CD14-positive monocyte (primary cell): ENCODE results near the gene SLC35A3. TPM values are rescaled to one million over a fixed set of nuclear protein-coding genes. Genes with fewer than 3 reads are reported as not detected.

Experiments
- DNase-seq, 3 donors: peaks; one replicate each; pipeline ENCODE4 v3.0.0-alpha.2; 2011 to 2022
- H2AFZ ChIP-seq: 2 replicates; pipeline ENCODE4 v1.6.0; 2012; ENCODE audit warnings: mild to moderate bottlenecking, low read depth, low read length, inconsistent platforms; ENCODE audit not compliant: insufficient read depth, poor library complexity, severe bottlenecking
- H3K27ac ChIP-seq, 2 donors: 1 replicate in 1 of 2; 2 replicates in 1 of 2; pipeline ENCODE4 v1.5.1; 2012 to 2013; ENCODE audit warnings: low read length in 2 of 2, control low read depth in 1 of 2, inconsistent platforms in 1 of 2, low read depth in 1 of 2, mild to moderate bottlenecking in 1 of 2
- H3K27me3 ChIP-seq, 2 donors: one replicate each; pipeline versions ENCODE4 v1.6.0 to v1.6.1; 2011 to 2013; ENCODE audit warnings: low read length in 2 of 2; ENCODE audit not compliant: control insufficient read depth in 2 of 2, insufficient read depth in 2 of 2
- H3K36me3 ChIP-seq, 2 donors: replicated peaks in 1 of 2; 1 replicate in 1 of 2; 2 replicates in 1 of 2; pipeline versions ENCODE4 v1.5.1 to v1.6.1; 2012 to 2013; ENCODE audit warnings: low read length in 2 of 2, control low read depth in 1 of 2, inconsistent platforms in 1 of 2, mild to moderate bottlenecking in 1 of 2; ENCODE audit not compliant: insufficient read depth in 2 of 2, control insufficient read depth in 1 of 2
- H3K4me1 ChIP-seq, 2 donors: 1 replicate in 1 of 2; 2 replicates in 1 of 2; pipeline versions ENCODE4 v1.5.1 to v1.6.1; 2012 to 2013; ENCODE audit warnings: low read length in 2 of 2, control low read depth in 1 of 2, inconsistent platforms in 1 of 2, mild to moderate bottlenecking in 1 of 2, moderate library complexity in 1 of 2; ENCODE audit not compliant: insufficient read depth in 2 of 2, control insufficient read depth in 1 of 2
- H3K4me2 ChIP-seq: replicated peaks from 2 replicates; pipeline ENCODE3; 2012; ENCODE audit warnings: low read length, moderate library complexity, mild to moderate bottlenecking; ENCODE audit not compliant: poor library complexity, severe bottlenecking; ENCODE audit errors: extremely low read depth
- H3K4me3 ChIP-seq, 3 experiments: fragments of 200-600 bp in 1 of 3; sonication (generic) in 1 of 3; replicated peaks in 1 of 3; 1 replicate in 2 of 3; 2 replicates in 1 of 3; pipeline ENCODE4 v1.5.1; 2011 to 2013; ENCODE audit warnings: low read length in 3 of 3, mild to moderate bottlenecking in 3 of 3, control low read depth in 2 of 3, low read depth in 2 of 3, inconsistent platforms in 1 of 3, moderate library complexity in 1 of 3
- H3K79me2 ChIP-seq: 2 replicates; pipeline ENCODE4 v1.6.0; 2012; ENCODE audit warnings: mild to moderate bottlenecking, control low read depth, inconsistent platforms, low read length, moderate library complexity; ENCODE audit not compliant: insufficient read depth
- H3K9ac ChIP-seq: 2 replicates; pipeline ENCODE4 v1.6.0; 2017; ENCODE audit warnings: low read length, mild to moderate bottlenecking; ENCODE audit not compliant: insufficient read depth, poor library complexity, severe bottlenecking
- H3K9me3 ChIP-seq, 2 donors: replicated peaks in 1 of 2; 1 replicate in 1 of 2; 2 replicates in 1 of 2; pipeline versions ENCODE4 v1.5.1 to v1.6.1; 2012 to 2013; ENCODE audit warnings: low read length in 2 of 2, control low read depth in 1 of 2; ENCODE audit not compliant: control insufficient read depth in 1 of 2, insufficient read depth in 1 of 2
- H4K20me1 ChIP-seq: 2 replicates; pipeline ENCODE4 v1.6.0; 2012; ENCODE audit warnings: mild to moderate bottlenecking, low read length, control low read depth, moderate library complexity; ENCODE audit not compliant: insufficient read depth
- H3K27ac Mint-ChIP-seq, 7 donors: one replicate each; pipeline ENCODE4 v1.8.0; 2020; ENCODE audit warnings: mild to moderate bottlenecking in 7 of 7, mixed read lengths in 7 of 7, moderate library complexity in 6 of 7, inconsistent platforms in 2 of 7
- H3K27me3 Mint-ChIP-seq, 3 donors: one replicate each; pipeline ENCODE4 v1.8.0; 2021 to 2022; ENCODE audit warnings: low read depth in 3 of 3, mild to moderate bottlenecking in 3 of 3, mixed read lengths in 3 of 3, moderate library complexity in 3 of 3, inconsistent platforms in 1 of 3
- H3K36me3 Mint-ChIP-seq, 2 donors: one replicate each; pipeline ENCODE4 v1.8.0; 2020; ENCODE audit warnings: mixed read lengths in 2 of 2, inconsistent platforms in 1 of 2, mild to moderate bottlenecking in 1 of 2
- H3K4me1 Mint-ChIP-seq: one replicate; pipeline ENCODE4 v1.8.0; 2020; ENCODE audit warnings: mild to moderate bottlenecking, mixed read lengths
- H3K4me3 Mint-ChIP-seq, 2 donors: one replicate each; pipeline ENCODE4 v1.8.0; 2020; ENCODE audit warnings: mild to moderate bottlenecking in 2 of 2, mixed read lengths in 2 of 2, moderate library complexity in 1 of 2
- H3K9me3 Mint-ChIP-seq, 7 donors: one replicate each; pipeline ENCODE4 v1.8.0; 2020 to 2022; ENCODE audit warnings: mixed read lengths in 7 of 7, mild to moderate bottlenecking in 6 of 7, moderate library complexity in 6 of 7, inconsistent platforms in 2 of 7
- WGBS: methylation state at CpG from one replicate; pipeline ENCODE4 v1.1.5; 2013; ENCODE audit warnings: missing lambda C conversion rate; ENCODE audit not compliant: insufficient coverage; 5-methylcytosine and 5-hydroxymethylcytosine counted together
- intact Hi-C, 2 donors: fragments of 100-400 bp; cut with micrococcal nuclease; formaldehyde crosslinking; loops; one replicate each; pipeline versions ENCODE4 v1.15.0 to v1.15.1; 2023
- polyA plus RNA-seq, 3 donors: library from polyadenylated mRNA; depleted of rRNA in 1 of 3; unstranded in 2 of 3; stranded (reverse) in 1 of 3; fragments of 300-500 nt in 2 of 3; fragments of >200 nt in 1 of 3; fragmentation: Illumina TruSeq in 2 of 3; gene quantifications; 1 replicate in 2 of 3; 2 replicates in 1 of 3; pipeline ENCODE4 v1.2.3, GENCODE V29; 2012 to 2021
- TF ChIP-seq, protein P1 (sequence below): fragments of 200-600 bp; IDR thresholded peaks from one replicate; pipeline ENCODE4 v1.8.0; 2022; ENCODE audit warnings: antibody characterized with exemption, mild to moderate bottlenecking

SLC35A3 gene
- polyA plus RNA-seq, 3 donors: 10.1 to 14.3 (median 13.0) TPM

DNA sequence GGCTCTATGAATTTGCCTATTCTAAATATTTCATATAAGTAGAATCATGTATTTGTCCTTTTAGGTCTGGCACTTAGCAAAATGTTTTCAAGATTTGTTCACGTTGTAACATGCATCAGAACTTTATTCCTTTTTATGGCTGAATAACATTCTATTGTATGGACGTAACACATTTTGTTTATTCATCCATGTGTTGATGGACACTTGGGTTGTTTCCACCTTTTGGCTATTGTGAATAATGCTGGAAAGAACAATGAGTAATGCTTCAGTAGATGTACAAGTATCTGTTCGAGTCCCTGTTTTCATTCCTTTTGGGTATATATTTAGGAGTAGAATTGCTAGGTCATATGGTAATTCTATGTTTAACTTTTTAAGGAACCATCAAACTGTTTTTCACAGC, 24.7 kb downstream of the SLC35A3 start:
- Mint-ChIP-seq H3K9me3 (peaks cover 14 to 24% (median 20%) of the 10 kb centered on the region in 7 donors), H3K4me1 (no peaks in the 10 kb centered on the region), H3K27ac (no peak overlapping the region), H3K36me3 (peaks cover 36 to 56% of the 10 kb centered on the region in 2 donors), H3K27me3 (no peaks in the 10 kb centered on the region), H3K4me3 (no peak overlapping the region)
- 100% methylated on average over 1 of the region's 3 CpGs for WGBS
- Histone ChIP-seq H3K9ac (no peak overlapping the region), H3K79me2 (peaks cover 16% of the 10 kb centered on the region), H3K27me3 (no peaks in the 10 kb centered on the region), H3K9me3 (peaks cover 15 to 24% of the 10 kb centered on the region in 2 donors), H3K4me1 (no peaks in the 10 kb centered on the region), H3K4me3 (no peak overlapping the region), H4K20me1 (no peaks in the 10 kb centered on the region), H3K4me2 (no peak overlapping the region), H2AFZ (no peak overlapping the region), H3K27ac (no peak overlapping the region), H3K36me3 (peaks cover 17 to 47% of the 10 kb centered on the region in 2 donors)
- intact Hi-C loops: no loop called here
- no peak for DNase-seq
- TF ChIP-seq, protein P1, sequence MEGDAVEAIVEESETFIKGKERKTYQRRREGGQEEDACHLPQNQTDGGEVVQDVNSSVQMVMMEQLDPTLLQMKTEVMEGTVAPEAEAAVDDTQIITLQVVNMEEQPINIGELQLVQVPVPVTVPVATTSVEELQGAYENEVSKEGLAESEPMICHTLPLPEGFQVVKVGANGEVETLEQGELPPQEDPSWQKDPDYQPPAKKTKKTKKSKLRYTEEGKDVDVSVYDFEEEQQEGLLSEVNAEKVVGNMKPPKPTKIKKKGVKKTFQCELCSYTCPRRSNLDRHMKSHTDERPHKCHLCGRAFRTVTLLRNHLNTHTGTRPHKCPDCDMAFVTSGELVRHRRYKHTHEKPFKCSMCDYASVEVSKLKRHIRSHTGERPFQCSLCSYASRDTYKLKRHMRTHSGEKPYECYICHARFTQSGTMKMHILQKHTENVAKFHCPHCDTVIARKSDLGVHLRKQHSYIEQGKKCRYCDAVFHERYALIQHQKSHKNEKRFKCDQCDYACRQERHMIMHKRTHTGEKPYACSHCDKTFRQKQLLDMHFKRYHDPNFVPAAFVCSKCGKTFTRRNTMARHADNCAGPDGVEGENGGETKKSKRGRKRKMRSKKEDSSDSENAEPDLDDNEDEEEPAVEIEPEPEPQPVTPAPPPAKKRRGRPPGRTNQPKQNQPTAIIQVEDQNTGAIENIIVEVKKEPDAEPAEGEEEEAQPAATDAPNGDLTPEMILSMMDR: no peak

DNA sequence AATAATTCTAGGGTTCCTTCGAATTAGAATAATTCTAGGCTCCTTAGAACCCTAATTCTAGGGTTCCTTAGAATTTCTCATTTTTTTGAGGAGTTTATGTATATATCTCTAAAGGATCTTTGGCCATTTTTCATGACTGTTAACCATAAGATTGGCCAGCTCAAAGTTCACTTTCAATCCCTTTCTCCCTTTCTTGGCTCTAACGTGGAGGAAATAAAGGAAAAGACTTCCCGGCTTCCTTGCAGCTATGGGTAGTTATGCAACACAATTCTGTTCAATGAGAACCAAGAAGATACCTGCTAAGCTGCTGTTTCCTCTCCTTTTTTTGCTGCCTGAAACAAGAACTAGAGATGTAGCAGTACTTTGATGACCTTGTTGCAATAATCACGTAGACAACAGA, 27.2 kb downstream of the SLC35A3 start:
- H3K4me3 ChIP-seq: no peak overlapping the region
- H3K79me2 ChIP-seq: peaks cover 1% of the 10 kb centered on the region
- no peak for DNase-seq
- WGBS: no CpG with 5 or more reads among the region's 4 CpGs
- no peak overlapping the region for H3K9ac ChIP-seq
- peaks cover 17 to 32% of the 10 kb centered on the region in 2 donors for H3K36me3 ChIP-seq
- peaks cover 3 to 9% of the 10 kb centered on the region in 2 donors for H3K9me3 ChIP-seq
- TF ChIP-seq, protein P1: no peak
- no peaks in the 10 kb centered on the region for H4K20me1 ChIP-seq
- peaks cover 38 to 43% of the 10 kb centered on the region in 2 donors for H3K36me3 Mint-ChIP-seq
- H3K4me1 ChIP-seq: no peaks in the 10 kb centered on the region
- H3K4me3 Mint-ChIP-seq: no peak overlapping the region
- no peaks in the 10 kb centered on the region for H3K27me3 ChIP-seq
- H3K27ac ChIP-seq: no peak overlapping the region
- H2AFZ ChIP-seq: no peak overlapping the region
- peaks cover 2 to 7% (median 5%) of the 10 kb centered on the region in 7 donors for H3K9me3 Mint-ChIP-seq
- H3K27ac Mint-ChIP-seq: no peak overlapping the region
- no peaks in the 10 kb centered on the region for H3K4me1 Mint-ChIP-seq
- H3K27me3 Mint-ChIP-seq: no peaks in the 10 kb centered on the region
- H3K4me2 ChIP-seq: no peak overlapping the region
- intact Hi-C loops: no loop called here
